GM12801 (cell line): Measurements from ENCODE around the gene APOA5.

ENCODE experiments used
- TF ChIP-seq, protein P1 (sequence below): IDR thresholded peaks from one replicate; pipeline ENCODE4 v1.5.1; 2011; ENCODE audit warnings: control low read depth; ENCODE audit not compliant: insufficient read length; ENCODE audit errors: extremely low read depth

Gene APOA5

DNA sequence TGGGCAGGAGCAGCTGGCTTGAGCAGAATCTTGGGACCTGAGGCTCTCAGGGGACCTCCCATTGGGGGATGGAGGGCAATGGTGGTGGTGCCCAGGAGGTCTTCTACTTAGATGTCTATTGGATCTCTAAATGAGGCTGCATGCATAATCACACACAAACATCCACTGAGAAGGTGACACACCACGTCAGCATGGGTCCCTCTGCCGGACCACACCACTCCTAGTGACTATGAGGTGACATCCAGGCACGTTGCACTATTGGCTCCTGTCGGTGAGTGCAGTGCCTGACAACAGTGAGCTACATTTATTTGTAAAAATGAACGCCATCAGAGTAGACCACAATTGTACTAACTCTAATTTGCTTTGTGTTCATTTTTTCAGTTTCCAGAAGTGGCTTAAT is 33.8 kb upstream of the APOA5 start:
- TF ChIP-seq, protein P1, sequence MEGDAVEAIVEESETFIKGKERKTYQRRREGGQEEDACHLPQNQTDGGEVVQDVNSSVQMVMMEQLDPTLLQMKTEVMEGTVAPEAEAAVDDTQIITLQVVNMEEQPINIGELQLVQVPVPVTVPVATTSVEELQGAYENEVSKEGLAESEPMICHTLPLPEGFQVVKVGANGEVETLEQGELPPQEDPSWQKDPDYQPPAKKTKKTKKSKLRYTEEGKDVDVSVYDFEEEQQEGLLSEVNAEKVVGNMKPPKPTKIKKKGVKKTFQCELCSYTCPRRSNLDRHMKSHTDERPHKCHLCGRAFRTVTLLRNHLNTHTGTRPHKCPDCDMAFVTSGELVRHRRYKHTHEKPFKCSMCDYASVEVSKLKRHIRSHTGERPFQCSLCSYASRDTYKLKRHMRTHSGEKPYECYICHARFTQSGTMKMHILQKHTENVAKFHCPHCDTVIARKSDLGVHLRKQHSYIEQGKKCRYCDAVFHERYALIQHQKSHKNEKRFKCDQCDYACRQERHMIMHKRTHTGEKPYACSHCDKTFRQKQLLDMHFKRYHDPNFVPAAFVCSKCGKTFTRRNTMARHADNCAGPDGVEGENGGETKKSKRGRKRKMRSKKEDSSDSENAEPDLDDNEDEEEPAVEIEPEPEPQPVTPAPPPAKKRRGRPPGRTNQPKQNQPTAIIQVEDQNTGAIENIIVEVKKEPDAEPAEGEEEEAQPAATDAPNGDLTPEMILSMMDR = no peak

DNA sequence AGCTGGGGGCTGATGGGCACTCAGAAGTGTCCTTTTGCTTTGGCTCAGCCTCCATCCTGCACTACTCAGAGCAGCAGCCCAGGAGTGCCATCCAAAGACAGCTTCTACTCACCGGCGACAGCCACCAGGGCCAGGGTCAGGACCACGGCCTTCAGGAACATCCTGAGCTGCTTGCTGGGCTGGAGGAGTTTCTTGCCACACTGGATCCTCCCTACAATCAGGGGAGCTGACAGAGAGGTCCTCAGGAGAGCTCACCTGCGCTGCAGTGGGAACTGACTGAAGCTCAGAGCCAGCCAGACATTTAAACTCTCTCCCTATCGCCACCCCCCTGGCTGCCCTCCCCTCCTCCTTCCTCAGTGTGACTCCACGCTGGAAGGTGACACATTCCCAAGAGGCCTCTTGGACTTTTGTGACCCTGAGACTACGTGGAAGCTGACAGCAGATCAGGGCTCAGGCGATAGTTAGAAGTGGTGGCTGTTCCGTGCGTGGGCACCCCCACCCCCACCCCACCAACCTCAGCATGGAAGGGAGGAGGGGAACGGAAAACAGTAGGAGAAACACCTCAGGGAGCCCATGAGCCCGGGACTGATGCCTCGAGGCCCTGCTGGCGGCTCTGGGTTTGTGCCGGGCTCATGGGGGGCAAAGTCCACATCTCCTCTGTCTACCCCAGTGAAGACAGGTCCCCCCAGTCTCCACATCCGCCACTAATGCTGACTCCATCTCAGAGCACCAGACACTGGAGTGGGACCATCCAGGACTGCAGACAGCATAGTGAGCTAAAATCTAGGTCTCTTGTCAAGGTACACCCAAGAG is 31.6 kb upstream of the APOA5 start, which contains the start of gene APOA4:
Gene APOA4 (minus strand): TSS at position 274 of the 813 bp plus-strand sequence. CDS start 113 bp downstream, at position 161.
- TF ChIP-seq, protein P1 = no peak

DNA sequence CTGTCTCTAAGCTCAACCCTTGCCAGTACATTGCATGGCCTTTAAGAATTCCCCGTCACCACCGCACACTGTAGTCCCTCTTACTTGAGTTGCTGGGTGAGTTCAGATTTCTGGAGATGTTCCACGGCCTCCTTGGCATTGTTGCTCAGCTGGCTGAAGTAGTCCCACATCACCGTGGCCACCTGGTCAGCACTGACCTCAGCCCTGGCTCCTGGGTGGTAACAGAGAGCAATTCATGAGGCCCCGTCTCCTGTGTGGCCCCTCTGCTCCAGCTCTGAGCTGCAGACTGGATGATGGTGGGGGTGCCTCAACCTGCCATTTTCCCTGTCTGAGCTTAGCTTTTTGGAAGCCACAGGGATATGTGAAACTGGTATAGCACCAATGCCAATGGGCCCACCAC is 30.9 kb upstream of the APOA5 start:
- TF ChIP-seq, protein P1 = no peak

DNA sequence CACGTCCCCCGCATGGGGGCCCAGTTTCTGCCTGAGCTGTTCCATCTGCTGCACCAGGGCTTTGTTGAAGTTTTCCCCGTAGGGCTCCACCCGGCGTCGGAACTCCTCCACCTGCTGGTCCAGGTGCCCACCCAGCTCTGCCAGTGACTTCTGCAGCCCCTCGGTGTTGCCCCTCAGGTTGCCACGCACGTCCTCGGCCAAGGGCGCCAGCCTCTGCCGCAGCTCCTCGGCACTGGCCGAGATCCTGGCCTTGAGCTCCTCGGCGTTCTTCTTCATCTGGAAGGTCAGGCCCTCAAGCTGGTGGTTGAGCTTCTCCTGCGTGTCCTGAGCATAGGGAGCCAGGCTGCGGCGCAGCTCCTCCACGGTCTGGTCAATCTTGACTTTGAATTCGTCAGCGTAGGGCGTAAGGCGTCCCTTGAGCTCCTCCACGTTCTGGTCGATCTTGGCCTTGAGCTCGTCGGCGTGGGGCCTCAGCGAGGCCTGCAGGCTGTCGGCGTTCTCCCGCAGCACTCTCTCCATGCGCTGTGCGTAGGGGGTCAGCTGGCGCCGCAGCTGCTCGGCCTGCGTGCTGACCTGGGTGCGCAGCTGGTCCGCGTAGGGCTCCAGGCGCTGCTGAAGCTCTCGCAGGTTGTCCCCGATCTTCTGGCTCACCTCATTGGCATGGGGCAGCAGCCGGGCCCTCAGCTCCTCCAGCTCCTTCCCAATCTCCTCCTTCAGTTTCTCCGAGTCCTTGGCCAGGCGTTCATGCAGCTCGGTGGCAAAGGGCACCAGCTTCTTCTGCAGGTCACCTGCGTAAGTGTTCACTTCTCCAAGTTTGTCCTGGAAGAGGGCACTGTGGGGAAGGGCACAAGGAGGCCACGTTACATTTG is 29.6 kb upstream of the APOA5 start:
- TF ChIP-seq, protein P1 = no peak

DNA sequence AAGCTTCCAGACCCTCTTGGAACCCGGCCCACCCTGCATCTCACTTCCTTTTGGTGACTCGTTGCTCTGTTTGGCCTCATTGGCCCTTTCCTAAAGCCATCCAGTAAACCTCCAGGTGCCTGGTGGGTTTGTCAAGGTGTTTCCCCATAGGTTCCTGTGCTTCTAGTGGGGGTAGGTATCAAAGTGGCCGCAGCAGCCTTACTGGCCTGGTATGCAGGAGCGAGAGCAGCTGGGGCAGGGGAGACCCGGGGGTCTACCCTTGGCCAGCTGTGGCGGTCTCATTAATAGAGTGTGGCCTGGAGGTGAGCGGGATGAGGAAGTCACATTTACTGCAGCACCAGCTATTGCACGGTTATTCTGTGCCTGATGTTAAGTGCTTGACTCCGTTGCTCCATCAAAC is 27.4 kb upstream of the APOA5 start:
- TF ChIP-seq, protein P1 = no peak

GRCh38 chr11:116814502-116814901 is 22.8 kb upstream of the APOA5 start:
- TF ChIP-seq, protein P1 = no peak

DNA sequence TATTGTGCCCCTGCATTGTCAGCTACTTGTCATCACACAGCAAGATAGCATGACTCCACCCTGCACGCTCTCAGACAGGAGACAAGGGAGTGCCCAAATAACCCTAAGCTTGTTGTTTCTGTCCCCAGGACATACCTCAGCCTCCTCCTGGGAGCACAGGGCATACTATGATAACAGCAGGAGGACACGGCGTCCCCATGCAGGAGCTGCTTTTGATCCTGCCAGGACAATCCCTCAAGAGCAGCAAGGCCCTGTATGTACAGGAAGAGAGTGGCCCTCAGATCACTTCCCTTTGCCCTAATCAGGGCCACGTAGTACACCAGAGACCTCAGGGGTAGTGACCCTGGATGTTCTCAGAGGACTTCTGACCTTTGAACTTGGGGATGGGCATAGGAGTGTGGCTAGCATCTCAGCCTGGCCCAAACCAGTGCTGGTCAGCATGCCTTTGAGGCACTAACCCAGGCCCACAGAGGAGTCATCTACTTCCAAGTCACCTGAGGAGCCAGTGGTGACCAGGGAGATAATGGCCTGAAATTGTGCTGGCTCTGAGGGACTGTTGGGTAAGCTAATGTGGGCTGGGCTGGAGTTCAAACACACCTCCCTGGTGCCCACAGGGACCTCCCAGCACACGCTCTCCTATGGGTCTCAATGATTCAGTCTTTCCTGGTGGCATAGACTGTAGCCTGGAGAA is 22.2 kb upstream of the APOA5 start:
- TF ChIP-seq, protein P1 = no peak
